ENCODE results near the gene DPP9.

The DPP9 gene

GRCh38 chr19:4660181-4660791 is 63.4 kb downstream of the DPP9 start:
- peaks cover 30% of the 10 kb centered on the region for H3K36me3 Mint-ChIP-seq (ENCODE audit: low read depth)
- H3K4me1 Mint-ChIP-seq: no peaks in the 10 kb centered on the region
- H3K9me3 Mint-ChIP-seq: no peaks in the 10 kb centered on the region
- no peak for TF ChIP-seq CTCF (IDR thresholded peaks at IDR 0.05)
- DNase-seq: no peak
- H3K4me3 Mint-ChIP-seq: no peak overlapping the region
- H3K27me3 Mint-ChIP-seq (ENCODE audit: low read depth, poor library complexity): no peaks in the 10 kb centered on the region
- H3K27ac Mint-ChIP-seq: no peak overlapping the region

DNA sequence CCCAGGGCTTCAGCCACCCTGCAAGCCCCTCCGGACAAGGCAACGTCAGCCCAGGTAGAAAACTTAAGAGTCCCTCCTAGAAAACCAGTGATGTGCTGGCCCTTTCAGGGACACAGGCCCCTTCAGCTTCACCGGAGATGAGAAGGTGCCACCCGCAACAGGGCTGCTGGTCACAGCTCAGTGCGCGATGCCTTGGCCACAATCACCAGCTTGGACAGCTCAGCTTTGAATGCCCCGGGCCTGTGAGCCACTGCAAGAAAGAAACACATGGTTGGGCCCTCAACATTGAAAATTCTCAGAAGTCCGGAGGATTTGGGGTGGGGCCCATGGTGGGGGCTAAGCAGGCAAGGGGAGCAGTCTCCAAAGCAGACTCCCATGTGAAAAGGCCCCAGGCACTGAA is 65.8 kb downstream of the DPP9 start:
- Mint-ChIP-seq H3K9me3 (no peaks in the 10 kb centered on the region), H3K4me1 (peaks cover 5% of the 10 kb centered on the region), H3K4me3 (no peak overlapping the region), H3K27me3 (ENCODE audit: low read depth, poor library complexity) (peaks cover 3% of the 10 kb centered on the region), H3K27ac (peak overlapping the region; percentile 74), H3K36me3 (ENCODE audit: low read depth) (peaks cover 40% of the 10 kb centered on the region)
- no peak for DNase-seq
- TF ChIP-seq CTCF (IDR thresholded peaks at IDR 0.05): no peak

- Mint-ChIP-seq H3K4me3 (no peak overlapping the region), H3K9me3 (no peaks in the 10 kb centered on the region), H3K27me3 (ENCODE audit: low read depth, poor library complexity) (peaks cover 3% of the 10 kb centered on the region), H3K36me3 (ENCODE audit: low read depth) (peaks cover 40% of the 10 kb centered on the region), H3K4me1 (peaks cover 5% of the 10 kb centered on the region), H3K27ac (no peak overlapping the region)
- no peak for TF ChIP-seq CTCF (IDR thresholded peaks at IDR 0.05)
- DNase-seq: no peak
Observed at GRCh38 chr19:4657262-4657661, 66.4 kb downstream of the DPP9 start.

GRCh38 chr19:4656102-4656501 is 67.5 kb downstream of the DPP9 start:
- Mint-ChIP-seq H3K36me3 (ENCODE audit: low read depth) (peaks cover 37% of the 10 kb centered on the region), H3K4me1 (peaks cover 5% of the 10 kb centered on the region), H3K9me3 (no peaks in the 10 kb centered on the region), H3K4me3 (no peak overlapping the region), H3K27me3 (ENCODE audit: low read depth, poor library complexity) (peaks cover 3% of the 10 kb centered on the region), H3K27ac (no peak overlapping the region)
- DNase-seq: no peak
- no peak for TF ChIP-seq CTCF (IDR thresholded peaks at IDR 0.05)

DNA sequence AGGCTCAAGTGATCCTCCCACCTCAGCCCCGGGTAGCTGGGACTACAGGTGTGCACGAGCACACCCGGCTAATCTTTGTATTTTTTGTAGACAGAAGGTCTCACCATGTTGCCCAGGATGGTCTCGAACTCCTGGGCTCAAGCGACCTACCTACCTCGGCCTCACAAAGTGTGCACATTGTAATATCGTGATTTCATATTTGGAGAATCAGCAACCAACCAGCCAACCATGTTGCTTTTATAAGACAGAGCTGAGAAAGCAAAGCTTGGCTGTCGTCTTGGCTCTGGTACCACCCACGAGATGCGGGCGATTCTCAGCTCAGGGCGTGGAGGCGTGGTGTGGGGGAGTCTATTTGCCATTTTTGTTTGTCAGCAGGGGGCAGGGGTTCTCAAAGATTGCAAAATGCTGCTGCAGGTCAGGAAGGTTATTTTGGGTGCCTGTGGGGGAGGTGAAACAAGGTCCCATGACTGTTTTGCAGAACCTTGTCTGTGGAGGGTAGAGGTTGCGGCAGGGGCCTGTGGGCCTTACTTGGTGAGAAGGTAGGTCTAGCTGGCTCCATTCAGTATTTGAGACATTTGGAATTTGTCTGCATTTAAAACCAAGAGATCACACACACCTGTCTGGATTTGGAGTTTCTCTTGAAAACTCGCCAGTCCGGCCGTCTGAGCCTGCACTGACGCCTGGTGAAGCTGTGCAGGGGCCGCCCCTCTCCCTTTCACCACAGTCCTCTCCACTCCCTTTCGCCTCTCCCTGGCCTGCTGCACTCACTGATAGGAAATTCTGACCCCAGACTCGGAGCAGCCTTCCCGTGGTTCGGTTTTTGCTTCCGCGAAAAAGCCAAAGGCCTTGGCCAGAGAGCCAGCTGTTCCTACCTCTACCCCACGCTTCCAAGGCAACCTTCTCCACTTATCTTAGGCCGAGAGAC is 68.9 kb downstream of the DPP9 start:
- DNase-seq: no peak
- Mint-ChIP-seq H3K27me3 (ENCODE audit: low read depth, poor library complexity) (peaks cover 3% of the 10 kb centered on the region), H3K9me3 (no peaks in the 10 kb centered on the region), H3K36me3 (ENCODE audit: low read depth) (peaks cover 23% of the 10 kb centered on the region), H3K4me1 (peaks cover 5% of the 10 kb centered on the region), H3K27ac (peak overlapping the region; percentile 26), H3K4me3 (no peak overlapping the region)
- TF ChIP-seq CTCF (IDR thresholded peaks at IDR 0.05): no peak

Measured in nephron progenitor cell (in vitro differentiated cells).